ENCODE data around the gene GPI. TPM values are rescaled to one million over a fixed set of nuclear protein-coding genes. Genes with fewer than 3 reads are reported as not detected.

Gene GPI
- total RNA-seq, 4 donors from 2014 or later, result 86.6 to 324 (median 222) TPM

DNA sequence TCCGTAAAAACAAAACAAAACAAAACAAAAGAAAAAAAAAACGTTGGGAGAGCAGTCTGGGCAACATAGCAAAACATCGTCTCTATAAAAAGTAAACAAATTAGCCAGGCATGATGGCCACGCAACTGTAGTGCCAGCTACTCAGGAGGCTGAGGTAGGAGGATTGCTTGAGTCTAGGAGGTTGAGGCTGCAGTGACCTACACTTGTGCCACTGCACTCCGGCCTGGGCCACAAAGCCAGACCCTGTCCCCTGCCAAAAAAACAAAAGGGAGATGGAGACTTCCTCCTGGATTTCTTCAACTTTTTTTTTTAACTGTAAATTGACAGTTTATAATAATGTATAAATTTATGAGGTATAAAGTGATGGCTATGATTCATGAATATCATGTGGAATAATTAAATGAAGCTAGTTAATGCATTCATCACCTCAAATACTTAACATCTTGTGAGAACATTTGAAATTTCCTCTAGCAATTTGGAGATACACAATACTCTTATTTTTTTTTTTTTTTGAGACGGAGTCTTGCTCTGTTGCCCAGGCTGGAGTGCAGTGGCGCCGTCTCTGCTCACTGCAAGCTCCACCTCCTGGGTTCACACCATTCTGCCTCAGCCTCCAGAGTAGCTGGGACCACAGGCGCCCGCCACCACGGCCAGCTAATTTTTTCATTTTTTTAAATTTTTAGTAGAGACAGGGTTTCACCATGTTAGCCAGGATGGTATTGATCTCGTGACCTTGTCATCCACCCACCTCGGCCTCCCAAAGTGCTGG lies 41.1 kb downstream of the GPI start:
- H3K4me3 ChIP-seq, result no peak overlapping the region
- H3K4me1 ChIP-seq, result peaks cover 0 to 16% (median 0%) of the 10 kb centered on the region in 3 donors
- TF ChIP-seq EP300 (IDR thresholded peaks at IDR 0.05) (no peak), POLR2A (IDR thresholded peaks at IDR 0.05) (no peak)
- H3K27me3 ChIP-seq, result no peaks in the 10 kb centered on the region
- H3K36me3 ChIP-seq, result peaks cover 0 to 28% of the 10 kb centered on the region in 2 donors
- ATAC-seq, result no peak
- no peak overlapping the region for H3K27ac ChIP-seq
- H3K9me3 ChIP-seq, result no peaks in the 10 kb centered on the region
- WGBS, 2 donors (ENCODE audit: low coverage in 1 of 2), result 85 to 90% methylated on average over 7 to 13 of the region's 13 CpGs

DNA sequence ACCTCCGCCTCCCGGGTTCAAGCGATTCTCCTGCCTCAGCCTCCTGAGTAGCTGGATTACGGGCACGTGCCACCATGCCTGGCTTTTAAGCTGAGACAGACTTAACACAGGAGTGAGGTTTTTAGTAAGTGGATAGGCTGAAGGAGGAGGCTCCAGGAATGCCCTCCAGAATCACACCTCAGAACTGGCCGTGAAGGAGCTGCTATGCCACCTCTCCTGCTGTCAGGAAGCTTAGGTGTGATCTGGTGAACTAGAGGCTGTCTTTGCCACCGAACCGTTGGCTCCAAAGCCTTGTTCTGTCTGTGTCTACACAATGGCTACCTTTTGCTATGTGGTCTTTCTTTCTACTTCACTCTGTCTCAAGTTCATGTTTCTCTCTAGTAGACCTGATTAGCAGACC lies 43.4 kb downstream of the GPI start:
- no peak for TF ChIP-seq POLR2AphosphoS5 (IDR thresholded peaks at IDR 0.05)
- no peak for TF ChIP-seq CTCF (IDR thresholded peaks at IDR 0.05)
- no peak for TF ChIP-seq POLR2A (IDR thresholded peaks at IDR 0.05)
- TF ChIP-seq EP300 (IDR thresholded peaks at IDR 0.05), result no peak
- no peak overlapping the region for H3K4me3 ChIP-seq

DNA sequence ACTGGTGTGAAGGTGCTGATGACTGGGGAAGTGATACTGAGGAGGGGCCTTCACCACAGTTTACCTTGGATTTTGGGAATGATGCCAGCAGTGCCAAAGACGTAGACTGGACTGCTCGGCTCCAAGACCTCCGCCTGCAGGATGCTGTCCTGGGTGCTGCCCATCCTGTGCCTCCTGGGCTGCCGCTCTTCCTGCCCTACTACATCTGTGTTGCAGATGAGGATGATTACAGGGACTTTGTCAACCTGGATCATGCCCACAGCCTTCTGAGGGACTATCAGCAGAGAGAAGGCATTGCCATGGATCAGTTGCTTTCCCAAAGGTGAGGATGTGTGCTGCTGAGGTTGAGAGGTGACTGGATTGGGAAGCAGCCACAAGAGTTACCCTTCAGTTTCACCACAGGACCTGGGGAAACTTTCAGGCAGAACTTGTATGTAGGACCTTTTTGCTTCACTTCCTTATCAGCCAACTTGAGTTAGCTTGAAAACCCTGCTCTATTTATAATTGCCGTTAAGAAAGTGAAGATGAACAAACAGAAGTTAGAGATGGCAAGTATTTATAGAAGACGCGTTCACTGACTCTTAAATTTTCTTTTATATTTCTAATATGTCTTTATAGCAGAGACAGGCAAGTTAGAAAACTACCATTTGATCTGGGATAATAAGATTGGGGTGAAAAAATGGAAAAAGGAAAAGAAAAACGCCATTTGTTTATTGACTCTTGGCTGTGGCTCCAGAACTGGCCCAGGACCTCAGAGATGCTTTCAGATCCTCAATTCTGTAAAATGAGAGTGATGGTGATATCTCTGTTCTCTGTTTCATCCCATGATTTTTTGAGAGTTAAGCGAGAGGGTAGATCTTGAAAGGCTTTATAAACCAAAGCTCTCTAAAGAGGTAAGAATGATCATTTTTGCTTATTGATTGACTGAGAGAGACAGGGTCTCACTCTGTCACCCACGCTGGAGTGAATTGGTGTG lies 44.5 kb downstream of the GPI start:
- TF ChIP-seq EP300 (IDR thresholded peaks at IDR 0.05) (no peak), POLR2A (IDR thresholded peaks at IDR 0.05) (no peak), CTCF (IDR thresholded peaks at IDR 0.05) (no peak), POLR2AphosphoS5 (IDR thresholded peaks at IDR 0.05) (no peak)
- Histone ChIP-seq H3K4me1 (peaks cover 0 to 9% (median 0%) of the 10 kb centered on the region in 3 donors), H3K27me3 (no peaks in the 10 kb centered on the region), H3K27ac (no peak overlapping the region), H3K4me3 (no peak overlapping the region), H3K9me3 (no peaks in the 10 kb centered on the region), H3K36me3 (peaks cover 0 to 51% of the 10 kb centered on the region in 2 donors)
- WGBS, 2 donors (ENCODE audit: low coverage in 1 of 2), result 86 to 87% methylated on average over 5 to 6 of the region's 10 CpGs
- ATAC-seq, result no peak

More for the DNA sequence above, 43.4 kb downstream of the GPI start:
- Histone ChIP-seq H3K9me3 (no peaks in the 10 kb centered on the region), H3K4me1 (peaks cover 0 to 16% (median 0%) of the 10 kb centered on the region in 3 donors), H3K27me3 (no peaks in the 10 kb centered on the region), H3K36me3 (peaks cover 0 to 41% of the 10 kb centered on the region in 2 donors), H3K27ac (no peak overlapping the region)
- WGBS, 2 donors (ENCODE audit: low coverage in 1 of 2), result 67% methylated on average over 8 of the region's 8 CpGs; no CpG with 5 or more reads in 1 of the 2 donors
- ATAC-seq, result no peak

- H3K27me3 ChIP-seq, result no peaks in the 10 kb centered on the region
- ATAC-seq, result no peak
- no peak overlapping the region for H3K4me3 ChIP-seq
- 100% methylated on average over 1 of the region's 13 CpGs; no CpG with 5 or more reads in 1 of the 2 donors for WGBS, 2 donors (ENCODE audit: low coverage in 1 of 2)
- H3K4me1 ChIP-seq, result no peaks in the 10 kb centered on the region
- H3K9me3 ChIP-seq, result no peaks in the 10 kb centered on the region
- peaks cover 0 to 69% of the 10 kb centered on the region in 2 donors for H3K36me3 ChIP-seq
- no peak overlapping the region for H3K27ac ChIP-seq
- TF ChIP-seq CTCF (IDR thresholded peaks at IDR 0.05) (no peak), POLR2AphosphoS5 (IDR thresholded peaks at IDR 0.05) (no peak), EP300 (IDR thresholded peaks at IDR 0.05) (no peak), POLR2A (IDR thresholded peaks at IDR 0.05) (no peak)
Observed at GRCh38 chr19:34411216-34411615, 46.2 kb downstream of the GPI start.

- H3K27ac ChIP-seq, result no peak overlapping the region
- ATAC-seq, result no peak
- no peaks in the 10 kb centered on the region for H3K27me3 ChIP-seq
- 82 to 94% methylated on average over 4 of the region's 7 CpGs for WGBS, 2 donors (ENCODE audit: low coverage in 1 of 2)
- H3K9me3 ChIP-seq, result no peaks in the 10 kb centered on the region
- TF ChIP-seq CTCF (IDR thresholded peaks at IDR 0.05) (no peak), POLR2A (IDR thresholded peaks at IDR 0.05) (no peak), EP300 (IDR thresholded peaks at IDR 0.05) (no peak), POLR2AphosphoS5 (IDR thresholded peaks at IDR 0.05) (no peak)
- no peak overlapping the region for H3K4me3 ChIP-seq
- peaks cover 0 to 77% of the 10 kb centered on the region in 2 donors for H3K36me3 ChIP-seq
- no peaks in the 10 kb centered on the region for H3K4me1 ChIP-seq
Observed at GRCh38 chr19:34416021-34416545, 51.1 kb downstream of the GPI start.
